GM12878 (cell line): Measurements from ENCODE around the gene PPP1R13L. TPM values are rescaled to one million over a fixed set of nuclear protein-coding genes. Genes with fewer than 3 reads are reported as not detected.

Source experiments
- ATAC-seq: fragments of 200-7000 bp; cut with Tn5 transposase; 3 replicates; pipeline ENCODE4 v1.9.1; 2020; ENCODE audit warnings: mild to moderate bottlenecking, moderate library complexity
- BruUV-seq: library from RNA; stranded (reverse); fragments of 400-500 nt; replicated peaks from 2 replicates; lab custom pipeline; 2021; lab: Mats Ljungman, UMichigan
- CTCF ChIA-PET: fragments of 300-600 bp; sonication (Branson Sonifier 250); formaldehyde crosslinking; extraction: SDS; loops from one replicate; lab custom pipeline; 2021; ENCODE audit warnings: inconsistent platforms; lab: Yijun Ruan, JAX
- POLR2A ChIA-PET: fragments of 350-600 bp; formaldehyde crosslinking; extraction: SDS; loops from one replicate; lab custom pipeline; 2021; ENCODE audit warnings: inconsistent platforms; lab: Charles Lee
- RAD21 ChIA-PET: fragments of 300-600 bp; sonication (Branson Sonifier 250); formaldehyde crosslinking; loops from one replicate; lab custom pipeline; 2023; ENCODE audit warnings: antibody characterized with exemption; ENCODE audit not compliant: unreplicated experiment; lab: Charles Lee
- SMC1A ChIA-PET: fragments of 300-600 bp; sonication (Branson Sonifier 250); formaldehyde crosslinking; loops from one replicate; lab custom pipeline; 2023; ENCODE audit not compliant: unreplicated experiment, uncharacterized antibody; lab: Charles Lee
- DNase-seq: peaks from one replicate; pipeline ENCODE4 v3.0.0-alpha.2; 2011; ENCODE audit warnings: low read depth, low spot score
- FAIRE-seq: peaks from 3 replicates; lab custom pipeline; 2011; peaks lifted over from hg19 to GRCh38; lab: Jason Lieb, UNC
- H2AFZ ChIP-seq: 2 replicates; pipeline ENCODE4 v1.6.0; 2011; ENCODE audit warnings: low read depth, low read length, control low read depth; ENCODE audit not compliant: control insufficient read depth
- H3K27ac ChIP-seq: 2 replicates; pipeline ENCODE4 v1.5.1; 2011; ENCODE audit warnings: control low read depth; ENCODE audit not compliant: control insufficient read depth, insufficient read depth
- H3K27me3 ChIP-seq, 2 experiments: replicated peaks in 1 of 2; 2 replicates each; pipeline versions ENCODE4 v1.6.0 to v1.6.1; 2011; ENCODE audit warnings: low read length in 1 of 2; ENCODE audit not compliant: control insufficient read depth in 2 of 2, insufficient read depth in 2 of 2
- H3K36me3 ChIP-seq, 2 experiments: 2 replicates each; pipeline ENCODE4 v1.5.1; 2011; ENCODE audit warnings: low read length in 1 of 2; ENCODE audit not compliant: control insufficient read depth in 2 of 2, insufficient read depth in 2 of 2
- H3K4me1 ChIP-seq: 2 replicates; pipeline ENCODE4 v1.6.1; 2011; ENCODE audit warnings: mild to moderate bottlenecking, low read length, moderate library complexity, mixed read lengths; ENCODE audit not compliant: control insufficient read depth, insufficient read depth
- H3K4me2 ChIP-seq: 2 replicates; pipeline ENCODE4 v1.6.0; 2011; ENCODE audit warnings: control low read depth; ENCODE audit not compliant: control insufficient read depth, insufficient read depth
- H3K4me3 ChIP-seq: fragments of 200-600 bp; sonication (generic); 2 replicates; pipeline ENCODE4 v1.5.1; 2016
- H3K79me2 ChIP-seq: 2 replicates; pipeline ENCODE4 v1.6.0; 2011; ENCODE audit warnings: low read length; ENCODE audit not compliant: control insufficient read depth, insufficient read depth
- H3K9ac ChIP-seq: 2 replicates; pipeline ENCODE4 v1.8.0; 2011; ENCODE audit warnings: low read length, control low read depth, mixed read lengths; ENCODE audit not compliant: control insufficient read depth, insufficient read depth
- H3K9me3 ChIP-seq: replicated peaks from 3 replicates; pipeline ENCODE4 v1.5.1; 2011; ENCODE audit warnings: mild to moderate bottlenecking, low read length; ENCODE audit not compliant: control insufficient read depth, insufficient read depth
- H4K20me1 ChIP-seq: 2 replicates; pipeline ENCODE4 v1.6.0; 2011; ENCODE audit not compliant: control insufficient read depth, insufficient read depth
- CHD1 ChIP-seq: IDR thresholded peaks from 2 replicates; pipeline ENCODE4 v1.6.1; 2012; ENCODE audit warnings: low read depth, low read length, improper control_type of control experiment
- DPF2 ChIP-seq: fragments of 450-650 bp; IDR thresholded peaks from 2 replicates; pipeline ENCODE4 v1.6.1; 2017; ENCODE audit warnings: mild to moderate bottlenecking
- NFYB ChIP-seq: IDR thresholded peaks from 2 replicates; pipeline ENCODE4 v1.6.1; 2011; ENCODE audit warnings: low read depth, mild to moderate bottlenecking, low read length, improper control_type of control experiment, moderate library complexity; ENCODE audit not compliant: insufficient read depth
- NR2C2 ChIP-seq: IDR thresholded peaks from 2 replicates; pipeline ENCODE4 v1.6.1; 2011; ENCODE audit warnings: borderline replicate concordance, low read depth; ENCODE audit not compliant: control insufficient read depth, insufficient read length
- POU2F2 ChIP-seq: IDR thresholded peaks from 3 replicates; pipeline ENCODE4 v1.6.1; 2011; ENCODE audit warnings: low read depth, mild to moderate bottlenecking, low read length, borderline replicate concordance
- RAD21 ChIP-seq: IDR thresholded peaks from 2 replicates; pipeline ENCODE4 v1.6.1; 2011; ENCODE audit warnings: mild to moderate bottlenecking, low read depth, low read length, moderate library complexity; ENCODE audit not compliant: insufficient read depth
- RCOR1 ChIP-seq: conservative IDR thresholded peaks from 2 replicates; pipeline ENCODE4 v1.6.1; 2012; ENCODE audit warnings: low read depth, low read length, improper control_type of control experiment
- ZNF274 ChIP-seq: IDR thresholded peaks from one replicate; pipeline ENCODE4 v1.8.0; 2011; ENCODE audit not compliant: insufficient read length, insufficient read depth
- WGBS: methylation state at CpG from one replicate; pipeline ENCODE4 v1.1.6; 2016; ENCODE audit warnings: low lambda C conversion rate; ENCODE audit not compliant: insufficient replicate concordance, insufficient coverage; ENCODE audit errors: missing lambda C conversion rate; 5-methylcytosine and 5-hydroxymethylcytosine counted together
- in situ Hi-C: fragments of 300-500 bp; cut with MboI; formaldehyde crosslinking; loops from 9 replicates; pipeline ENCODE4 v1.14.3; 2018; ENCODE audit warnings: mixed read lengths
- intact Hi-C: fragments of 100-400 bp; cut with micrococcal nuclease; formaldehyde crosslinking; loops from one replicate; pipeline ENCODE4 v1.14.2; 2022; ENCODE audit not compliant: unreplicated experiment
- polyA plus RNA-seq, 11 experiments: library from polyadenylated mRNA; depleted of rRNA in 4 of 11; unstranded in 6 of 11; stranded (reverse) in 5 of 11; fragments of >200 nt; fragmentation: Nextera tagmentation in 4 of 11; fragmentation: Illumina TruSeq in 1 of 11; extraction: Ambion mirVana in 4 of 11; extraction: Trizol in 1 of 11; gene quantifications; 1 replicate in 1 of 11; 2 replicates in 10 of 11; pipeline versions ENCODE4 v1.2.1 to v1.2.3, GENCODE V29; 2011 to 2016; ENCODE audit warnings: inconsistent platforms in 2 of 11, missing spikeins in 2 of 11, low read depth in 1 of 11
- total RNA-seq, 4 experiments: library from RNA; depleted of rRNA in 3 of 4; stranded (reverse); fragments of >200 nt in 3 of 4; fragmentation: Illumina TruSeq in 1 of 4; extraction: Trizol in 1 of 4; gene quantifications; 2 replicates each; pipeline versions ENCODE4 v1.2.1 to v1.2.3, GENCODE V29; 2013 to 2021
- TF ChIP-seq, protein P1 (sequence below): fragments of 450-650 bp; IDR thresholded peaks from 2 replicates; pipeline ENCODE4 v1.6.1; 2017; ENCODE audit warnings: borderline replicate concordance
- TF ChIP-seq, protein P2 (sequence below): fragments of 450-650 bp; IDR thresholded peaks from 2 replicates; pipeline ENCODE4 v1.6.1; 2017; ENCODE audit warnings: mild to moderate bottlenecking

PPP1R13L gene
- total and polyA plus RNA-seq, 10 of the 15 experiments (the other 5 are each of a cell fraction or from before 2014, with no cell fraction given): 0.40 to 10.0 (median 2.5) TPM

DNA sequence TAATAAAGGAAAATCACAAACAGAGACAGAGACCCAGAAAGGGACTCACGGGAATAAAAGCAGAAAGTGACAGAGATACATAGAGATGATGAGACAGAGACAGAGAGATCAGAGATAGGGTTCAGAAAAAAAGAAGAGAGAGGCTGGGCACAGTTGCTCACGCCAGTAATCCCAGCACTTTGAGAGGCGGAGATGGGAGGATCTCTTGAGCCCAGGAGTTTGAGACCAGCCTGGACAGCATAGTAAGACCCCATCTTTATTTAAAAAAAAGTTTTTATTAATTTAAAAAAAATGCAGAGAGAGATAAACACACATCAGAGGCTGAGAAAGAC, 43.5 kb upstream of the PPP1R13L start:
- H2AFZ ChIP-seq: no peak overlapping the region
- no peak overlapping the region for H3K4me2 ChIP-seq
- no peak overlapping the region for H3K9ac ChIP-seq
- intact Hi-C loops (no loop called here), in situ Hi-C loops (no loop called here)
- H3K9me3 ChIP-seq: no peaks in the 10 kb centered on the region
- WGBS: 76% methylated on average over 3 of the region's 3 CpGs
- H3K36me3 ChIP-seq: no peaks in the 10 kb centered on the region
- POLR2A ChIA-PET: interaction anchor here (1.4 kb wide), 1 partner anchor 19 kb away, joined by 3 read pairs; no protein-coding TSS in a partner anchor
- CTCF ChIA-PET: interaction anchor here (1.8 to 6.4 kb wide), 6 partner anchors 9 to 46 kb away, joined by 4 to 176 read pairs (median 12); partner anchors contain the start of gene FOSB
- DNase-seq: no peak
- SMC1A ChIA-PET: interaction anchor here (1.3 to 6.0 kb wide), 2 partner anchors 19 to 30 kb away, joined by 7 to 52 read pairs; partner anchors contain the start of gene FOSB
- no peaks in the 10 kb centered on the region for H3K27me3 ChIP-seq
- H3K4me1 ChIP-seq: peaks cover 27% of the 10 kb centered on the region
- peaks cover 3% of the 10 kb centered on the region; the same call in 1 of the 2 replicates for H3K79me2 ChIP-seq
- RAD21 ChIA-PET: interaction anchor here (0.9 to 4.2 kb wide), 4 partner anchors 9 to 30 kb away, joined by 3 to 25 read pairs (median 6); no protein-coding TSS in a partner anchor
- no peak for ATAC-seq
- FAIRE-seq: no peak
- no peak overlapping the region for H3K4me3 ChIP-seq
- no peak for TF ChIP-seq POU2F2
- no peak for TF ChIP-seq ZNF274
- TF ChIP-seq NFYB: no peak
- TF ChIP-seq, protein P1, sequence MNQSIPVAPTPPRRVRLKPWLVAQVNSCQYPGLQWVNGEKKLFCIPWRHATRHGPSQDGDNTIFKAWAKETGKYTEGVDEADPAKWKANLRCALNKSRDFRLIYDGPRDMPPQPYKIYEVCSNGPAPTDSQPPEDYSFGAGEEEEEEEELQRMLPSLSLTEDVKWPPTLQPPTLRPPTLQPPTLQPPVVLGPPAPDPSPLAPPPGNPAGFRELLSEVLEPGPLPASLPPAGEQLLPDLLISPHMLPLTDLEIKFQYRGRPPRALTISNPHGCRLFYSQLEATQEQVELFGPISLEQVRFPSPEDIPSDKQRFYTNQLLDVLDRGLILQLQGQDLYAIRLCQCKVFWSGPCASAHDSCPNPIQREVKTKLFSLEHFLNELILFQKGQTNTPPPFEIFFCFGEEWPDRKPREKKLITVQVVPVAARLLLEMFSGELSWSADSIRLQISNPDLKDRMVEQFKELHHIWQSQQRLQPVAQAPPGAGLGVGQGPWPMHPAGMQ: no peak
- no peak for TF ChIP-seq DPF2
- TF ChIP-seq RCOR1: no peak
- TF ChIP-seq, protein P2, sequence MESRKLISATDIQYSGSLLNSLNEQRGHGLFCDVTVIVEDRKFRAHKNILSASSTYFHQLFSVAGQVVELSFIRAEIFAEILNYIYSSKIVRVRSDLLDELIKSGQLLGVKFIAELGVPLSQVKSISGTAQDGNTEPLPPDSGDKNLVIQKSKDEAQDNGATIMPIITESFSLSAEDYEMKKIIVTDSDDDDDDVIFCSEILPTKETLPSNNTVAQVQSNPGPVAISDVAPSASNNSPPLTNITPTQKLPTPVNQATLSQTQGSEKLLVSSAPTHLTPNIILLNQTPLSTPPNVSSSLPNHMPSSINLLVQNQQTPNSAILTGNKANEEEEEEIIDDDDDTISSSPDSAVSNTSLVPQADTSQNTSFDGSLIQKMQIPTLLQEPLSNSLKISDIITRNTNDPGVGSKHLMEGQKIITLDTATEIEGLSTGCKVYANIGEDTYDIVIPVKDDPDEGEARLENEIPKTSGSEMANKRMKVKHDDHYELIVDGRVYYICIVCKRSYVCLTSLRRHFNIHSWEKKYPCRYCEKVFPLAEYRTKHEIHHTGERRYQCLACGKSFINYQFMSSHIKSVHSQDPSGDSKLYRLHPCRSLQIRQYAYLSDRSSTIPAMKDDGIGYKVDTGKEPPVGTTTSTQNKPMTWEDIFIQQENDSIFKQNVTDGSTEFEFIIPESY: no peak
- TF ChIP-seq RAD21: no peak
- no peak for TF ChIP-seq NR2C2
- no peak for TF ChIP-seq CHD1
- BruUV-seq: no TSS peak
- H4K20me1 ChIP-seq: no peaks in the 10 kb centered on the region
- H3K27ac ChIP-seq: no peak overlapping the region
